ENCODE results near the gene GUCY2D. TPM values are rescaled to one million over a fixed set of nuclear protein-coding genes. Genes with fewer than 3 reads are reported as not detected.
"Not testable (repeated sequence)": the region's sequence is repeated elsewhere in the genome, so short reads cannot be mapped to it uniquely, and the experiment has no call there.

The GUCY2D gene
- total RNA-seq, 1 donor from 2014 or later: not detected

- DNase-seq (ENCODE audit: low read depth in 2 of 2): no peak
Measured at GRCh38 chr17:8044819-8045810, 42.7 kb downstream of the GUCY2D start.

DNA sequence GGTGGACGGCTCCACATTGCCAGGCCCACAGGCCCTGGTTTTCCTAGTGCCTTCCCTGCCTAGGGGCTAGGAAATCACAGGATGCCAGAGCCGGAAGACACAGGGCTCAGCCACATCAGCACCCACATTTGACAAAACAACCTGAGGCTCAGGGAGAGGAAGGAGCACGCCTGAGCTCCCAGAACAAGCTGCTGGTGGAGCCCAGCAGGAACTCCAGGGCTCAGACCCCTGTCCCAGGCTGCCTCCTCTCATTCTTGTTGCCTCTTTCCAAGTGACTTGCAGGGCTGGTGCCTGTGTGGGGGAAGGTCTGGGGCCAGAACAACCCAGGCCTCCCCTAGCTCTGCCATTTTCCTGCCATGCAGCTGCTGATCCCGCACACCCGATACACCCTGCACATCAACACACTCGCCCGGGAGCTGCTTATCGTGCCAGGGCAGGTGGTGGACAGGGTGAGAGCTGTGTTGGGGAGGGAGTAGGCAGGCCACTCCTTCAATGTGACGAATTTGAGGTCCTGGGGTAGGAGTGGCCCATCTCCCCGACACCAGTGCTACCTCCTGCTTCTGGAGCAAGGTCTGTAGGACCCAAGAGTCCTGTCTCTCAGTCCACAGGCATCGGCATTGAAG is 44.0 kb downstream of the GUCY2D start:
- DNase-seq (ENCODE audit: low read depth in 2 of 2): no peak

DNA sequence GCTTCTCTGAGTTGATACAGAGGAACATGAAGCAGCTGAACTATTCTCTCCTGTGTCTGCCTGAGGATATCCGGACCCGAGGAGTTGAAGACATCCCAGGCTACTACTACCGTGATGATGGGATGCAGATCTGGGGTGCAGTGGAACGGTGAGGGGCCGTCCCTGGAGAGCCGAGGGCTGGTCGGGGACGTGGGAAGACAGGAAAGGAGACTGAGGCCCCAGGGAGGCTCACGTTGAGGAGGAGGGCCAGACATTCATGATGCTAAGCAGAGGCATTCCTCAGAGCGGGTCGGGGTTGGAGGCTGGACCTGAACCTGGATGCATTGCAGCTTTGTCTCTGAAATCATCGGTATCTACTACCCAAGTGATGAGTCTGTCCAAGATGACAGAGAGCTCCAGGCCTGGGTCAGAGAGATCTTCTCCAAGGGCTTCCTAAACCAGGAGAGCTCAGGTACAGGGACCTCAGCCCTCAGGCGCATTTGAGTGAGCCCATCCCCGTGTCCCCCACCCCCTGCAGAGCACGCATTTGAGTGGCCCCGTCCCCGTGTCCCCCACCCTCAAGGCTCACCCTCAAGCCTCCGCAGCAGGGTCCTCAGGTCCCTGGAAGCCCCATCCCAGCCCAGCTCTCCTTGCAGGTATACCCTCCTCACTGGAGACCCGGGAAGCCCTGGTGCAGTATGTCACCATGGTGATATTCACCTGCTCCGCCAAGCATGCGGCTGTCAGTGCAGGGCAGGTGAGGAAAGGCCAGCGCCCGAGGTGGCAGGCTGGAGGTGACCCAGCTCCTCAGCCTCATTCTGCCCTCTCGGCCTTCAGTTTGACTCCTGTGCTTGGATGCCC is 44.7 kb downstream of the GUCY2D start:
- no peak for DNase-seq (ENCODE audit: low read depth in 2 of 2)

GRCh38 chr17:8047769-8048110 is 45.3 kb downstream of the GUCY2D start:
- DNase-seq (ENCODE audit: low read depth in 2 of 2): no peak

- DNase-seq (ENCODE audit: low read depth in 2 of 2): no peak
Measured at GRCh38 chr17:8048236-8048635, 45.8 kb downstream of the GUCY2D start.

DNA sequence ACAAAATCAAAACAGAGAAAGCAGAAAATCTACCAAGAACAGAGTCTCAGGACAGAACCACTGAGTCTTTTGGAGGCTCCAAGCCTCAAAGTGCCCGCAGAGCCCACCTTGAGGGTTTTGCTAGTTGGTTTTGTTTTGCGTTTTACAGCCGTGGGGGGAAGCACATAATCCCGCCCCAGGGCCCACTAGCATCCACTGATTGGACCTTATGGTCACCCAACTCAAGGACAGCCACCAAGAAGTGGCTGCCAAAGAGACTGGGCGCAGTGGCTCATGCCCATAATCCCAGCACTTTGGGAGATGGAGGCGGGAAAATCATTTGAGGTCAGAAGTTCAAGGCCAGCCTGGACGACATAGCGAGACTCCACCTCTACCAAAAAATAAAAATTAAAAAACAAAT is 46.3 kb downstream of the GUCY2D start:
- DNase-seq (ENCODE audit: low read depth in 2 of 2): no peak

DNA sequence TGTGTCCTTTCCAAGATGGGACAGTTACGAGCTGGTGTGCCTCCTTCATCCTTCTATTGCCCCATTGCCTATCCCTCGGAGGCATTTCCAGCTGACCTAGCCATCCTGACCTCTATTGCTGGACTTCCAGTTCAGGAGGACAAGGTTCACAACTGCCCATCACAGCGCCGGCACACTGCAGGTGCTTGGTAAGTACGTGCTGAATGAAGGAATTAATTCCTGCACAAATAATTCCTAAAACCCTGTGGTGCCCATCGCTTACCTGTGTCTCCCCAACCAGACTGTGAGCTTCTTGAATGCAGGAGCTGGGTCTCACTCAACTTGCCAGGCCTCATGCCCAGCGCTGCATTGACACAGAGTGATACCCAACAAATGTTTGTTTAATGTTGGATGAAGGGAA is 49.4 kb downstream of the GUCY2D start:
- no peak for DNase-seq (ENCODE audit: low read depth in 2 of 2)

DNA sequence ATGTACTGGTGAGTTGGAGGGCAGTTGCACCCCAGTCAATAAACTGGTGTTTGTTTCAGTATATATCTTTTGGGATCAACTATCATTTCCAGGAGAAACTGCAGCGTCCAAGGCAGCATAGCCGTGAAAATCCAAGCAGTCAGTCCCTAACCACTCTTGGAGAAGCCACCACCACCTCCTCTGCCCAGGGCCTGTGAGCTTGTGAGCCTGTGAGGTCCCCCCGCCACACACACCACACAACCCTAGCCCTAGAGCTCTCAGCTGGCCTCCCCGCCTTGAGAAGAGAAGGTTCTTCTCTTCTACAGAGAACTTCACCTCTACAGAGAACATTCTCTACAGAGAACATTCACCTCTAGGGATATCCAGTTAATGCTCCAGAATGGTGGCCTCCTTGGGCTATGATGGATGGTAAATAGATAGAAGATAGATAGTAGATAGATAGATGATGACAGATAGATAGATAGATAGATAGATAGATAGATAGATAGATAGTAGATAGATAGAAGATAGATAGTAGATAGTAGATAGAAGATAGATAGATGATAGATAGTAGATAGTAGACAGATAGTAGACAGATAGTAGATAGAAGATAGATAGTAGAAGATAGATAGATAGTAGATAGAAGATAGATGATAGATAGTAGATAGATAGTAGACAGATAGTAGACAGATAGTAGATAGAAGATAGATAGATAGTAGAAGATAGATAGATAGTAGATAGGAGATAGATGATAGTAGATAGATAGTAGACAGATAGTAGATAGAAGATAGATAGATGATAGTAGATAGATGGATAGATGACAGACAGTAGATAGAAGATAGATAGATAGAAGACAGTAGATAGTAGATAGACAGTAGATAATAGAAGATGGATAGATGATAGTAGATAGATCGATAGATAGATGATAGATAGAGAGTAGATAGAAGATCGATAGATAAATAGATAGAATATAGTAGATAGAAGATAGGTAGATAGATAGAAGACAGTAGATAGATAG is 50.1 kb downstream of the GUCY2D start:
- DNase-seq (ENCODE audit: low read depth in 2 of 2): no peak

GRCh38 chr17:8053600-8053999 is 51.2 kb downstream of the GUCY2D start:
- DNase-seq (ENCODE audit: low read depth in 2 of 2): no peak

- no peak for DNase-seq (ENCODE audit: low read depth in 2 of 2)
Measured at GRCh38 chr17:8055851-8056231, 53.4 kb downstream of the GUCY2D start.

GRCh38 chr17:8056232-8056975 is 54.0 kb downstream of the GUCY2D start:
- peak in 1 of 2 donors; percentile 90 for DNase-seq (ENCODE audit: low read depth in 2 of 2)

- no peak for DNase-seq (ENCODE audit: low read depth in 2 of 2)
Measured at GRCh38 chr17:8056976-8057625, 54.7 kb downstream of the GUCY2D start.

DNA sequence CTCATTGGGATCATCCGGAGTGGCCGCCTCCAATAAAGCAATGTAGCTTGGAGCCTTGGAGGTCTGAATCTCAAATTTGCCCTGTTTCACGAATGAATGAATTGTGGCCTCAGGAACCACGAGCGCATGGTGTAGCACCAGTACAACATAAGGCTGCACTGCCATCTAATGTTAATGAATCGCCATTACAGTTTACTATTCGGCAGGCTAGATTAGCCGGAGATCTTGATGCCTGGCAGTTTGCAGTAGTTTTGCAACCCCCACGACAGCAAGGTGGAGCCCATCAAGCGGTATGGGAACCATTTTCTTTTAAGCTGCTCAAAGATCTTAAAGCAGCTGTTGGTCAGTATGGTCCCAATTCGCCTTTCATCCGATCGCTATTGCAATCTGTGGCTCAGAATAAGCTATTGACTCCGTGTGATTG is 55.3 kb downstream of the GUCY2D start:
- DNase-seq (ENCODE audit: low read depth in 2 of 2): peak; percentile 70 to 81

DNA sequence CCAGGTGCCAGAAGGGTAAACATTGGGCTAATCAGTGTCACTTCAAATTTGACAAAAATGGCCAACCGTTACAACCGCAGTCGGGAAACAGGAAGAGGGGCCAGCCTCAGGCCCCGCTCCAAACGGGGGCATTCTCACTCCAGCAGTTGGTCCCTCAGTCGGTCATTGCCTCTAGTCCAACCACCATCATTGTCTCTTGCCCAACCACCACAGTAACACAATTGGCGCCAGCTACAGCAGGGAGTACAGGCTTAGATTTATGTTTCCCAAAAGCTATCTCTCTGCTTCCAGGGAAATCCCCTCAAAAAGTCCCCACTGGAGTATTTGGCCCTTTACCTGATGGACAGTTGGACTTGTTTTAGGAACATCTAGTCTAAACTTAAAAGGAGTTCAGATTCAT is 56.7 kb downstream of the GUCY2D start:
- peak in 1 of 2 donors; percentile 13 for DNase-seq (ENCODE audit: low read depth in 2 of 2)

DNA sequence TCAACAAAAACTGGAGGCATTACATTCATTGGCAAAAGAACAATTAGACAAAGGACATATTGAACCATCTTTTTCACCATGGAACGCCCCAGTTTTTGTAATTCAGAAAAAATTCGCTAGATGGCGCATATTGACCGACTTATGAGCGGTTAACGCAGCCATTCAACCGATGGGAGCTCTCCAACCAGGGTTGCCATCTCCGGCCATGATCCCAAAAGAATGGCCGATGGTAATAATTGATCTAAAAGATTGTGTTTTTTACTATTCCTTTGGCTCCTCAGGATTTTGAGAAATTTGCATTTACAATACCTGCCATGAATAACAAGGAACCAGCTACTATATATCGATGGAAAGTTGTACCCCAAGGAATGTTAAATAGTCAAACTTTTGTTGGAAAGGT is 57.9 kb downstream of the GUCY2D start:
- peak; percentile 67 to 74 for DNase-seq (ENCODE audit: low read depth in 2 of 2)

DNA sequence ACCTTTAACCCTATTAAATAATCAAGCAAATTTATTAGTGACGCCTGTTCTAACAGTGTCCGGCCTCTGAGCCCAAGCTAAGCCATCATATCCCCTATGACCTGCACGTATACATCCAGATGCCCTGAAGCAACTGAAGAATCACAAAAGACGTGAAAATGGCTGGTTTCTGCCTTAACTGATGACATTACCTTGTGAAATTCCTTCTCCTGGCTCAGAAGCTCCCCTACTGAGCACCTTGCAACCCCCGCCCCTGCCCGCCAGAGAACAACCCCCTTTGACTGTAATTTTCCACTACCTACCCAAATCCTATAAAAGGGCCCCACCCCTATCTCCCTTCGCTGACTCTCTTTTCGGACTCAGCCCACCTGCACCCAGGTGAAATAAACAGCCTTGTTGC is 59.4 kb downstream of the GUCY2D start:
- DNase-seq (ENCODE audit: low read depth in 2 of 2): not testable (repeated sequence)

DNA sequence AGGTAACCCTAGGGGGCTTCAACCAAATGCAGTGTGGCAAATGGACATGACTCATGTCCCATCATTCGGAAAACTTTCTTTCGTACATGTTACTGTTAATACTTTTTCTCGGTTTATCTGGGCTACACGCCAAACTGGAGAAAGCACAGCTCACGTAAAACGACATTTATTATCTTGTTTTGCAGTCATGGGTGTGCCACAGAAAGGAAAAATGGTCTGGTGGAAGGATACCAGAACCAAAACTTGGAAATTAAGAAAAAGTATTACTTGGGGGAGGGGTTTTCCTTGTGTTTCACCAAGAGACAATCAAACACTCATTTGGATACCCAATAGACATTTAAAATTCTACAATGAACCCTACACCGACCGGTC is 60.0 kb downstream of the GUCY2D start:
- peak; percentile 64 to 81 for DNase-seq (ENCODE audit: low read depth in 2 of 2)

DNA sequence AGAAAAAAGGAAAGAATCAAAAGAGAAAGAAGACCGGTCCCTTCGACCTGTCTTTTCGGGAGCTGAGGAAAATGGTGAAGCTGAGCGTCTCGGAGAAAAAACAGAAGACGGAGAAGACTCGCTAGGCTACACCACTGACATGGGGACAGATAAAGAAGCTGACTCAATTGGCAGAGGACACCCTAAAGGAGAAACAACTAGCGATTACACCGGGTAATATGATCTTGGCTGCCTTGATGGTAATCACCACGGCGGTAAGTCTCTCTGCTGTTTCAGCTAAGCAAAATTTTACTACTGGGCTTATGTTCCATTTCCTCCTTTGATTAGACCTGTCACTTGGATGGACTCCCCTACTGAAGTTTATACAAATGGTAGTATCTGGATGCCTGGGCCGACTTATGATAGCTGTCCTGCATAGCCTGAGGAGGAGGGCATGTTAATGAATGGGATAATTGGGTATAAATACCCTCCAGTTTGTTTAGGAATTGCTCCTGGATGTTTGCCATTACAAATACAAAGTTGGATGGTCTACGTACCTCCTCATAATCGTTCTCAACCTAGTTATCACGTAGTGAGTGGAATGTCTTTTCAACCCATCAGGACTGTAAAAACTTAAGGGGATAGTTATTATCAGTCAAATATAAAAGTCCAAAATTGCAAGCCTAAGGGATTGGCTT is 60.5 kb downstream of the GUCY2D start:
- peak in 1 of 2 donors; percentile 9 for DNase-seq (ENCODE audit: low read depth in 2 of 2)

All from dermis microvascular lymphatic vessel endothelial cell (primary cell).